Esophagus squamous epithelium (tissue), 5 donors: ENCODE results near the gene AMPD2. TPM values are rescaled to one million over a fixed set of nuclear protein-coding genes. Genes with fewer than 3 reads are reported as not detected.

Source experiments
- DNase-seq: peaks from one replicate; lab custom pipeline; 2025; lab: John Stamatoyannopoulos, UW
- H3K27ac ChIP-seq, 4 donors: fragments of 200-600 bp; sonication (generic); one replicate each; pipeline ENCODE4 v1.5.1; 2016 to 2019; ENCODE audit warnings: mild to moderate bottlenecking in 1 of 4
- H3K27me3 ChIP-seq, 4 donors: fragments of 200-600 bp; sonication (generic); 1 replicate in 3 of 4; 2 replicates in 1 of 4; pipeline versions ENCODE4 v1.5.1 to v1.6.0; 2017 to 2021; ENCODE audit warnings: antibody characterized with exemption in 1 of 4
- H3K36me3 ChIP-seq, 3 donors: fragments of 200-600 bp; sonication (generic); one replicate each; pipeline ENCODE4 v1.5.1; 2016 to 2019
- H3K4me1 ChIP-seq, 3 donors: fragments of 200-600 bp; sonication (generic); one replicate each; pipeline ENCODE4 v1.5.1; 2017 to 2019
- H3K4me3 ChIP-seq, 4 donors: fragments of 200-600 bp; sonication (generic); 1 replicate in 3 of 4; 2 replicates in 1 of 4; pipeline ENCODE4 v1.5.1; 2016 to 2019; ENCODE audit warnings: mild to moderate bottlenecking in 2 of 4, moderate library complexity in 1 of 4
- H3K9me3 ChIP-seq, 3 donors: fragments of 200-600 bp; sonication (generic); one replicate each; pipeline ENCODE4 v1.5.1; 2016 to 2019
- POLR2A ChIP-seq, 4 donors: fragments of 450-650 bp; IDR thresholded peaks; one replicate each; pipeline ENCODE4 v1.6.1; 2017; ENCODE audit warnings: antibody characterized with exemption in 4 of 4, mild to moderate bottlenecking in 4 of 4, moderate library complexity in 3 of 4
- WGBS, 2 donors: methylation state at CpG; one replicate each; pipeline ENCODE4 v1.1.5; 2018; 5-methylcytosine and 5-hydroxymethylcytosine counted together
- intact Hi-C: fragments of 100-400 bp; cut with DNase I; formaldehyde crosslinking; loops from one replicate; pipeline ENCODE4 v1.15.0; 2022
- total RNA-seq, 4 donors: library from RNA; depleted of rRNA; stranded (reverse); fragments of >200 nt; gene quantifications; one replicate each; pipeline ENCODE4 v1.1.0, GENCODE V29; 2016
- TF ChIP-seq, protein P1 (sequence below), 6 experiments: fragments of 450-650 bp in 4 of 6; fragments of 200-600 bp in 2 of 6; sonication (generic) in 2 of 6; IDR thresholded peaks; one replicate each; pipeline ENCODE4 v1.5.1; 2016 to 2019; ENCODE audit warnings: antibody characterized with exemption in 6 of 6, mild to moderate bottlenecking in 4 of 6, moderate library complexity in 4 of 6
- donor health status: DM: yes; HTN: yes; CAD: no.

AMPD2 gene
- total RNA-seq, 4 donors from 2014 or later: 18.5 to 51.5 (median 24.4) TPM

DNA sequence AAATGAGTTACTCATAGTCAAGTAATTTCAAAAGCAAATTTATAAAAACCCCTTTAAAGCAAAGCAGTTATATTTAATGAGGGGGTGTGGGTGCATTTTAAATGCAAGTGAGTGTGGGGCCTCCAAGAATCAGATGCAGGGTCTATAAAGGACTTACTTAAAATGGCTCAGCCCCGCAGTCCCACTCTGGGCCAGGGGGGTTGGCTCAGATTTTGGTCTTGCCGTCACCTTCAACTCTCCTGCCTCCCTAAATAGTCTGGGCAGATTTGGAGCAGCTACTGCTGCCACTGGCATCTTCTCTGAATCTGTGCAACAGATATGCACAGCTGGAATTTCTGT is 16.2 kb downstream of the AMPD2 start:
- no peak overlapping the region for H3K27ac ChIP-seq
- intact Hi-C loops: loop anchor here (5.0 kb wide), 1 partner anchor 94 kb away; no protein-coding TSS in a partner anchor
- no peaks in the 10 kb centered on the region for H3K9me3 ChIP-seq
- H3K4me3 ChIP-seq: no peak overlapping the region
- peaks cover 5 to 12% (median 5%) of the 10 kb centered on the region in 3 donors for H3K36me3 ChIP-seq
- no peak for TF ChIP-seq POLR2A (IDR thresholded peaks at IDR 0.05)
- TF ChIP-seq, protein P1, sequence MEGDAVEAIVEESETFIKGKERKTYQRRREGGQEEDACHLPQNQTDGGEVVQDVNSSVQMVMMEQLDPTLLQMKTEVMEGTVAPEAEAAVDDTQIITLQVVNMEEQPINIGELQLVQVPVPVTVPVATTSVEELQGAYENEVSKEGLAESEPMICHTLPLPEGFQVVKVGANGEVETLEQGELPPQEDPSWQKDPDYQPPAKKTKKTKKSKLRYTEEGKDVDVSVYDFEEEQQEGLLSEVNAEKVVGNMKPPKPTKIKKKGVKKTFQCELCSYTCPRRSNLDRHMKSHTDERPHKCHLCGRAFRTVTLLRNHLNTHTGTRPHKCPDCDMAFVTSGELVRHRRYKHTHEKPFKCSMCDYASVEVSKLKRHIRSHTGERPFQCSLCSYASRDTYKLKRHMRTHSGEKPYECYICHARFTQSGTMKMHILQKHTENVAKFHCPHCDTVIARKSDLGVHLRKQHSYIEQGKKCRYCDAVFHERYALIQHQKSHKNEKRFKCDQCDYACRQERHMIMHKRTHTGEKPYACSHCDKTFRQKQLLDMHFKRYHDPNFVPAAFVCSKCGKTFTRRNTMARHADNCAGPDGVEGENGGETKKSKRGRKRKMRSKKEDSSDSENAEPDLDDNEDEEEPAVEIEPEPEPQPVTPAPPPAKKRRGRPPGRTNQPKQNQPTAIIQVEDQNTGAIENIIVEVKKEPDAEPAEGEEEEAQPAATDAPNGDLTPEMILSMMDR (IDR thresholded peaks at IDR 0.05): no peak
- 64 to 85% methylated on average over 2 of the region's 2 CpGs for WGBS, 2 donors
- peaks cover 0 to 51% (median 10%) of the 10 kb centered on the region in 3 donors for H3K4me1 ChIP-seq
- DNase-seq: no peak
- H3K27me3 ChIP-seq: no peaks in the 10 kb centered on the region

DNA sequence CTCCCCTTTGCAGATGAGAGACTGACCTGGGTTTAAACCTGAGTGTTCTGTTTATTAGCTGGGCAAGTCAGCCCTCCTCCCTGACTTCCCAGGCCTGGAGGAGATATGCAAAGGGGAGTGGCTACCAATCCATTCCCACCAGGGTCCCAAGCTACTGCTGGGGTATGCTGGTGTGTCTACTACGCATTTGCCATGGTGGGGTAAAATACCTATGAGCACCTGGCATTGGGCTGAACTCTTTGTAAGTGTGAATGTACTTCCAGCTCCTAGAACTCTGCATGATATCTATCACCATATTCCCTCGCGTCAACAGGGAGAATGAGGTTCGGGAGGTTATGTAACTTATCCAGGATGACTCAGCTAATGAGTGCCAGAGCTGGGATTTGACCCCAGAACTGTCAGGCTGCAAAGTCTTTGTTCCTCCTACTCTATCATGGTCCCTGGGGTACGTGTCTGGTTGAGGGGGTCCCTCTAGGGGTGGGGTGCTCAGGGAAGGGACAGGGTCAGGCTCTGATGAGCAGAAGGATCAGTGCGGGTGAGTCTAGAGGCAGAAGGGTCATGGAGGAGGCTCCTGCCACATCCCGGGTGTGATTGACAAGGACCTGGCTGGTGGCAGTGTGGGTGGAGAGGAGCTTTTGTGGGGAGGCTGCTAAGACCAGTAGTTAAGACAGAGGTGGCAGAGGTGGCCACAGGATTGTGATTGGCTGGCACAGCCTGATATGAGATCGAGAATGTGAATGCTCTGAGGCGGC is 16.7 kb downstream of the AMPD2 start:
- Histone ChIP-seq H3K36me3 (peaks cover 0 to 7% (median 0%) of the 10 kb centered on the region in 3 donors), H3K27me3 (no peaks in the 10 kb centered on the region), H3K4me1 (peaks cover 0 to 50% (median 10%) of the 10 kb centered on the region in 3 donors), H3K9me3 (no peaks in the 10 kb centered on the region), H3K27ac (no peak overlapping the region), H3K4me3 (no peak overlapping the region)
- no peak for TF ChIP-seq POLR2A (IDR thresholded peaks at IDR 0.05)
- TF ChIP-seq, protein P1 (IDR thresholded peaks at IDR 0.05): no peak
- 35 to 44% methylated on average over 7 to 8 of the region's 9 CpGs for WGBS, 2 donors
- intact Hi-C loops: loop anchor here (5.0 kb wide), 1 partner anchor 94 kb away; no protein-coding TSS in a partner anchor
- no peak for DNase-seq

DNA sequence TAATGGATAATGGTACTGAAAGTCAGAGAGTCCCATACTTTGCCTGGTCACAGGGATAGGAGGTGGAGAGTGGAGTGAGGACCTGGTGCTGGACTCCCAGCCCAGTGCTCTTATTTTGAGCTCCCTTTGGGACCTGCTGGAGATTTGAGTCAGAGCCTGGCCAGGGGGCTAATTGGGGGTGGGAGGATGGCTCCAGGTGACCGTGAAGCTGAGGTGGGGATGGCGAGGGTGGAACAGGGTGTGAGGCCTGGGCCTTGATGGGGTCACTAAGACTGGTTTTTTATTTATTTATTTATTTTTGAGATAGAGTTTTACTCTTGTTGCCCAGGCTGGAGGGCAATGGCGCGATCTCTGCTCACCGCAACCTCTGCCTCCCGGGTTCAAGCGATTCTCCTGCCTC is 17.8 kb downstream of the AMPD2 start:
- intact Hi-C loops: loop anchor here (5.0 kb wide), 1 partner anchor 95 kb away; no protein-coding TSS in a partner anchor
- no peak for TF ChIP-seq POLR2A (IDR thresholded peaks at IDR 0.05)
- TF ChIP-seq, protein P1 (IDR thresholded peaks at IDR 0.05): no peak
- Histone ChIP-seq H3K27me3 (no peaks in the 10 kb centered on the region), H3K36me3 (no peaks in the 10 kb centered on the region), H3K27ac (no peak overlapping the region), H3K9me3 (no peaks in the 10 kb centered on the region), H3K4me1 (peaks cover 0 to 40% (median 10%) of the 10 kb centered on the region in 3 donors), H3K4me3 (no peak overlapping the region)
- WGBS, 2 donors: 89 to 94% methylated on average over 7 of the region's 7 CpGs
- DNase-seq: no peak

DNA sequence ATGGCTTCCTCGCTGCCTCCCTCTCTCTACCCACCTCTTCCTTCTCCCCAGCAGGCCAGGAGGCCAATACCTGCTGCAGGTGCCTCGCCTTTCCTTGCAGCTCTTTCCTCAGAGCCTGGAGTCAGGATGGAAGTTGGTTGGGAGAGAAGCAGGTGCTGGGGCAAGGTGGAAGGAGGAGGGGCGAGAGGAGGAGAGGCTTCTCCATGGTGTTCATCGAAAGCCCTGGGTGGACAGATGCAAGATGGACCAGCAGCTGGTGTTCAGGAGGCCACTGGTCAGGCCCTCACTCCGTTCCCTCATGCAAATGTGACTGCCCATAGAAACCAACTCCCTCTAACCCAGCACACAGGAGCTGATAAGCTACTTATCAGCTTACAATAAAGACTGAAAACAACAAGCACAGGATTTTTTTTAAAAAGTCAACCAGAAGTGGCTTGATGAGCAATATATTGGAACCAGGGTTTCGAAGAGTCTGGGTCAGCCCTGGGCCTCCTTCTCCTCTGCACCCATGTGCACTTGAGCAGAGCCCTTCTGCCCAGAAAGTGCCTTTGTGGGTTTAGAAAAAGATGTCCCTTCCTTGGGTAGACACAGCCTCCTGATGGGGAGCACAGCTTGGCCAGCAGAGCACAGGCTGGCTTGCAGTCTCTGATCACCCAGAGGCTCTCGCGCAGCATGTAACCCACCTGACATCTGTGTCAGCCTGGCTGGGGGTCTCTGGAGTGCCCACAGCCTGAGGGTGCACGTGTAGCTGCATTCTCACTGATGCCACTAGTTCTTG is 19.6 kb downstream of the AMPD2 start:
- 64 to 74% methylated on average over 5 to 9 of the region's 9 CpGs for WGBS, 2 donors
- Histone ChIP-seq H3K36me3 (no peaks in the 10 kb centered on the region), H3K4me1 (peaks cover 0 to 39% (median 18%) of the 10 kb centered on the region in 3 donors), H3K9me3 (no peaks in the 10 kb centered on the region), H3K27me3 (no peaks in the 10 kb centered on the region), H3K27ac (no peak overlapping the region), H3K4me3 (no peak overlapping the region)
- no peak for DNase-seq
- intact Hi-C loops: loop anchor here (5.0 kb wide), 1 partner anchor 97 kb away; no protein-coding TSS in a partner anchor
- TF ChIP-seq POLR2A (IDR thresholded peaks at IDR 0.05): no peak
- TF ChIP-seq, protein P1 (IDR thresholded peaks at IDR 0.05): no peak

DNA sequence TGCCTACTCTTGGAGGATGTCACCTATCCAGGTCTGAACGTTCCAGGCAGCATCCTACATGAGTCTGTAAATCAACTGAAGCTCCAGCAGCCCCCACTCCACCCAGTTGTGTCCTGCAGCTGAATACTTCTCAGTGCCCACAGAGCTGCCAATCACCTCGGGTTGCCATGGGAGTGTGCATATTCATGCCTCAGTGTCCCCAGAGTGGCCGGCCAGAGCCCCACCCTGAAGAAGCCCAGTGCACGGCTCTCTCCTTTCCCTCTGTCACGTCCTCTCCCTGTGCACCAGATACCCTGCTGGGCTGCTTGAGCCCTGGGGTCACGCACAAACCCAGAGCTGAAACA is 20.2 kb downstream of the AMPD2 start:
- Histone ChIP-seq H3K9me3 (no peaks in the 10 kb centered on the region), H3K27me3 (no peaks in the 10 kb centered on the region), H3K36me3 (no peaks in the 10 kb centered on the region), H3K27ac (no peak overlapping the region), H3K4me3 (no peak overlapping the region), H3K4me1 (peaks cover 0 to 35% (median 18%) of the 10 kb centered on the region in 3 donors)
- DNase-seq: no peak
- WGBS, 2 donors: 12 to 41% methylated on average over 3 to 6 of the region's 6 CpGs
- TF ChIP-seq, protein P1 (IDR thresholded peaks at IDR 0.05): no peak
- TF ChIP-seq POLR2A (IDR thresholded peaks at IDR 0.05): no peak
- intact Hi-C loops: loop anchor here (5.0 kb wide), 3 partner anchors 98 to 342 kb away; partner anchors contain the start of gene AHCYL1
